ENCODE measurements around the gene NCEH1. TPM values are rescaled to one million over a fixed set of nuclear protein-coding genes. Genes with fewer than 3 reads are reported as not detected.

The NCEH1 gene
- total RNA-seq, 2 experiments from 2014 or later = 0.33 to 0.50 TPM

DNA sequence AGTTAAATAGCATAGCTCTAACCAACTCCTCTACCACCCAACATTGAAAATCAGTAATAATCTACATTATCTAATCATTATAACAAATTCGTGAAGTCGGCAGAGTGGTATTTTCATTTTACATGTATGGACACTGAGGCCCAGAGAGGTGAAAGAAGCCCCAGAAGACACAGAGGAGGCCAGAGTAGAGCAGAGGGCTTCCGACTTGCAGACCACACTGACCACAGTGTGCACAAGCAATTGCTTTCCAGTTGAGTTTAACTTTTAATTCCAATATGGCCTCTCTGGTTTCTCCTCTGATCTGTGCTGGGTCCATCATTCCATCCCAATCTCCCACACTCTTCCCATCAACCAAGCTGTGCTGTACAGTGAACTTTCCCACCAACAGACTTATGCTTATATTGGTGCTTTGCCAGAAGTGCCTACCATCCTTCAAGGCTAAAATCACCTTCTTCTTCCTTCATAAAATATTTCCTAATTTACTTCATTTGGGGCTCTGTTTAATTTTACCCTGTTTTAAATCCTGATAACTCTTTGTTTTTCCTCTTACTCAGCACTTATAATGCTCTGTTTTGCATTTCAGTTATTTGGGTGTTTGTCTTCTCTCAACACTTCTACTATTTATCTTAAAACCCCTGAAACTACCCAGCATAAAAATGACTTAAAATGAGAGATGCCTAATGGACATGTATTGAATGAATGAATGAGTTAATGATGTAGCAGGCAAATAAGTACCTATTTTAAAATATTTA is 105.8 kb downstream of the NCEH1 start:
- H3K27me3 Mint-ChIP-seq = peaks cover 6% of the 10 kb centered on the region
- Histone ChIP-seq H3K27me3 (ENCODE audit: control insufficient read depth in 1 of 2, insufficient read depth in 2 of 2, low read length in 2 of 2) (no peaks in the 10 kb centered on the region), H3K4me3 (ENCODE audit: low read length) (no peak overlapping the region), H3K27ac (ENCODE audit: low read depth in 1 of 2, low read length in 2 of 2) (no peak overlapping the region), H3K9me3 (ENCODE audit: control insufficient read depth in 1 of 2, insufficient read depth in 1 of 2, low read length in 2 of 2) (no peaks in the 10 kb centered on the region), H3K4me1 (ENCODE audit: insufficient read depth, low read length) (no peaks in the 10 kb centered on the region), H3K36me3 (ENCODE audit: insufficient read depth, low read length) (no peaks in the 10 kb centered on the region)
- H3K4me3 Mint-ChIP-seq = no peak overlapping the region
- CTCF ChIA-PET = interaction anchor here (1.3 kb wide), 1 partner anchor 9 kb away, joined by 3 read pairs; no protein-coding TSS in a partner anchor
- ATAC-seq (ENCODE audit: poor library complexity) (no peak), DNase-seq (no peak)
- POLR2A ChIA-PET = no interaction called here
- H3K9me3 Mint-ChIP-seq = no peaks in the 10 kb centered on the region
- no peaks in the 10 kb centered on the region for H3K36me3 Mint-ChIP-seq (ENCODE audit: low read depth)
- no peaks in the 10 kb centered on the region for H3K4me1 Mint-ChIP-seq (ENCODE audit: low read depth)
- H3K27ac Mint-ChIP-seq = no peak overlapping the region
- TF ChIP-seq CTCF (IDR thresholded peaks at IDR 0.05) = no peak
- intact Hi-C loops (cut with DNase I, micrococcal nuclease) = no loop called here

DNA sequence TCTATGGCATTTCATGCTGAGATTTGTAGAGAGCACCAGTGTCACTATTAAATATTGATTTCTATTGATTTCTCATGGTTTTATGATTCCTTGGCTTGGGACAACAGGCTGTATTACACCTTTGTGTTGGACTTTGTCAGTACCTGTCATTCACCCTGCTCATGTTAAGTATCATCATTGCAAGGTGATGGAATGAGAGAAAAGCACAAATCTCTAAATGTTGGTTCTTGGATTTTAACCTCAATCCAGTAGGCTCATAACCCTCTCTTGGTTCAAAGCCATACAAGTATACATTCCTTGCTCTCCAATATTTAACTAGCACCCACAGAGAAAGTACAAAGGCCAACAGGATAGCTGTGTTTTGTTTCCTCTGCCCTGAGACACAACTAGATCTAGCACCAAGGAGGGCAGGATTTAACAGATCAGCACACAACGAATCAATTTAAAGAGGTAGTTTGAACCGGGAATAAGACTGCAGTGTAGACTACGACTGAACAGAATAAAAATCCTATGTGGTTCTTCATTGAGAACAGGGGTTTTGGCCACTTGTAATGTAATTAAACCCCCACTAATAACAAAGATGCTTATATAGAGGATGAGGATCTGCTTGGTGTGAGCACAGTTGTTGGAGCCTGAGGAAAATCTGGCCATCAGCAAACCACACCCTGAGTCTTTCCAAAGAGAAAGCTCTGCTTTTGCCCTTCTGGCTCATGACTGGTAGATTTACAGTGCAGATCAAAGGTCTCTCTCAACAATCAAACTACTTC is 109.6 kb downstream of the NCEH1 start:
- Mint-ChIP-seq H3K27ac (no peak overlapping the region), H3K4me3 (no peak overlapping the region), H3K9me3 (no peaks in the 10 kb centered on the region), H3K27me3 (peaks cover 6% of the 10 kb centered on the region), H3K36me3 (ENCODE audit: low read depth) (no peaks in the 10 kb centered on the region), H3K4me1 (ENCODE audit: low read depth) (peaks cover 2% of the 10 kb centered on the region)
- ChIA-PET POLR2A (no interaction called here), CTCF (no interaction called here)
- no peaks in the 10 kb centered on the region for H3K4me1 ChIP-seq (ENCODE audit: insufficient read depth, low read length)
- ATAC-seq (ENCODE audit: poor library complexity) (no peak), DNase-seq (no peak)
- H3K27me3 ChIP-seq (ENCODE audit: control insufficient read depth in 1 of 2, insufficient read depth in 2 of 2, low read length in 2 of 2) = no peaks in the 10 kb centered on the region
- TF ChIP-seq CTCF (IDR thresholded peaks at IDR 0.05) = no peak
- no peak overlapping the region for H3K27ac ChIP-seq (ENCODE audit: low read depth in 1 of 2, low read length in 2 of 2)
- no peaks in the 10 kb centered on the region for H3K36me3 ChIP-seq (ENCODE audit: insufficient read depth, low read length)
- intact Hi-C loops (cut with DNase I, micrococcal nuclease) = no loop called here
- no peaks in the 10 kb centered on the region for H3K9me3 ChIP-seq (ENCODE audit: control insufficient read depth in 1 of 2, insufficient read depth in 1 of 2, low read length in 2 of 2)
- H3K4me3 ChIP-seq (ENCODE audit: low read length) = no peak overlapping the region

DNA sequence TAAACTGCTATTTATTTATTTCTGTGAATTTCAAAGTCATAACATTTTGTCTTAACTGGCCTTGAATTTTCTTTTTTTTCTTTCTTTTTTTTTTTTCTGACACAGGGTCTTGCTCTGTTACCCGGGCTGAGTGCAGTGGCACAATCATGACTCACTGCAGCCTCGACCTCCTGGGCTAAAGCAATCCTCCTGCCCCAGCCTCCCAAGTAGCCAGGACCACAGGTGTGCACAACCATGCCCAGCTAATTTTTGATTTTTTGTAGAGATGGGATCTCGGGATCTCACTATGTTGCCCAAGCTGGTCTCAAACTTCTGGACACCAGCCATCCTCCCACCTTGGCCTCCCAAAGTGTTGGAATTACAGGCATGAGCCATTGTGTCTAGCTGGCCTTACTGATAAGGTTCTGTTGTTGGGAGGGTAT is 110.2 kb downstream of the NCEH1 start:
- H3K9me3 Mint-ChIP-seq = no peaks in the 10 kb centered on the region
- H3K4me1 Mint-ChIP-seq (ENCODE audit: low read depth) = peaks cover 8% of the 10 kb centered on the region
- H3K4me3 Mint-ChIP-seq = no peak overlapping the region
- DNase-seq = no peak
- no peaks in the 10 kb centered on the region for H3K27me3 ChIP-seq (ENCODE audit: control insufficient read depth in 1 of 2, insufficient read depth in 2 of 2, low read length in 2 of 2)
- CTCF ChIA-PET = no interaction called here
- H3K36me3 ChIP-seq (ENCODE audit: insufficient read depth, low read length) = no peaks in the 10 kb centered on the region
- H3K27ac ChIP-seq (ENCODE audit: low read depth in 1 of 2, low read length in 2 of 2) = no peak overlapping the region
- H3K27ac Mint-ChIP-seq = no peak overlapping the region
- no peak for TF ChIP-seq CTCF (IDR thresholded peaks at IDR 0.05)
- H3K4me1 ChIP-seq (ENCODE audit: insufficient read depth, low read length) = no peaks in the 10 kb centered on the region
- H3K36me3 Mint-ChIP-seq (ENCODE audit: low read depth) = no peaks in the 10 kb centered on the region
- H3K4me3 ChIP-seq (ENCODE audit: low read length) = no peak overlapping the region
- peaks cover 6% of the 10 kb centered on the region for H3K27me3 Mint-ChIP-seq
- no peak for ATAC-seq (ENCODE audit: poor library complexity)
- intact Hi-C loops (cut with DNase I, micrococcal nuclease) = no loop called here
- no peaks in the 10 kb centered on the region for H3K9me3 ChIP-seq (ENCODE audit: control insufficient read depth in 1 of 2, insufficient read depth in 1 of 2, low read length in 2 of 2)
- POLR2A ChIA-PET = no interaction called here
